Immature natural killer cell (primary cell): ENCODE measurements around the gene EXD1. TPM values are rescaled to one million over a fixed set of nuclear protein-coding genes. Genes with fewer than 3 reads are reported as not detected.
"Not testable (repeated sequence)": the region's sequence is repeated elsewhere in the genome, so short reads cannot be mapped to it uniquely, and the experiment has no call there.

Experiments used
- DNase-seq, 3 donors: peaks; one replicate each; pipeline ENCODE4 v3.0.0; 2022; ENCODE audit warnings: mixed read lengths in 1 of 3
- H3K27ac Mint-ChIP-seq, 6 donors: one replicate each; pipeline ENCODE4 v1.8.0; 2020; ENCODE audit warnings: mixed read lengths in 6 of 6, mild to moderate bottlenecking in 5 of 6, inconsistent platforms in 4 of 6, moderate library complexity in 3 of 6
- H3K27me3 Mint-ChIP-seq, 3 donors: one replicate each; pipeline ENCODE4 v1.8.0; 2020 to 2021; ENCODE audit warnings: low read depth in 3 of 3, mild to moderate bottlenecking in 3 of 3, mixed read lengths in 3 of 3, moderate library complexity in 3 of 3, inconsistent platforms in 1 of 3
- H3K36me3 Mint-ChIP-seq, 3 donors: one replicate each; pipeline ENCODE4 v1.8.0; 2020; ENCODE audit warnings: mixed read lengths in 3 of 3, inconsistent platforms in 2 of 3, mild to moderate bottlenecking in 2 of 3
- H3K4me1 Mint-ChIP-seq, 2 donors: one replicate each; pipeline ENCODE4 v1.8.0; 2020; ENCODE audit warnings: inconsistent platforms in 2 of 2, mild to moderate bottlenecking in 2 of 2, mixed read lengths in 2 of 2, moderate library complexity in 1 of 2
- H3K4me3 Mint-ChIP-seq, 5 donors: one replicate each; pipeline ENCODE4 v1.8.0; 2020; ENCODE audit warnings: mild to moderate bottlenecking in 5 of 5, mixed read lengths in 5 of 5, inconsistent platforms in 3 of 5, moderate library complexity in 3 of 5
- H3K9me3 Mint-ChIP-seq, 6 donors: one replicate each; pipeline ENCODE4 v1.8.0; 2020; ENCODE audit warnings: mild to moderate bottlenecking in 6 of 6, mixed read lengths in 6 of 6, inconsistent platforms in 4 of 6, moderate library complexity in 3 of 6
- polyA plus RNA-seq, 3 donors: library from polyadenylated mRNA; unstranded; fragments of 300-500 nt; fragmentation: Illumina TruSeq; gene quantifications; one replicate each; pipeline ENCODE4 v1.2.3, GENCODE V29; 2021

EXD1 gene
- polyA plus RNA-seq, 3 donors from 2014 or later, result not detected

DNA sequence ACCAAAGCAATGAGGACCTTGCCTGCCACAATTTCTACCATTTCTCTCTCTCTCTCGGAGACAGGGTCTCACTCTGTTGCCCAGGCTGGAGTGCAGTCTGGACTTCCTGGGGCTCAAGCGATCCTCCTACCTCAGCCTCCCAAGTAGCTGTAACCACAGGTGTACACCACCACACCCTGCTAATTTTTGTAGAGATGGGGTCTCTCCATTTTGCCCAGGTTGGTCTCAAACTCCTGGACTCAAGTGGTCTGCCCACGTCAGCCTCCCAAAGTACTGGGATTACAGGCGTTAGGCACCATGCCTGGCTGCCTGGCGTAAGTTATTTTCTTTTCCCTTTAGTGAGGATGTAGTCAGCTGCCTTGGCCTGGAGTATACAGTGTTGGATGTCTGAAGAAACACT is 76.8 kb downstream of the EXD1 start:
- Mint-ChIP-seq H3K27ac (no peak overlapping the region), H3K36me3 (no peaks in the 10 kb centered on the region), H3K4me3 (no peak overlapping the region), H3K9me3 (no peaks in the 10 kb centered on the region), H3K27me3 (peaks cover 2 to 4% (median 3%) of the 10 kb centered on the region in 3 donors), H3K4me1 (no peaks in the 10 kb centered on the region)
- DNase-seq, result no peak

DNA sequence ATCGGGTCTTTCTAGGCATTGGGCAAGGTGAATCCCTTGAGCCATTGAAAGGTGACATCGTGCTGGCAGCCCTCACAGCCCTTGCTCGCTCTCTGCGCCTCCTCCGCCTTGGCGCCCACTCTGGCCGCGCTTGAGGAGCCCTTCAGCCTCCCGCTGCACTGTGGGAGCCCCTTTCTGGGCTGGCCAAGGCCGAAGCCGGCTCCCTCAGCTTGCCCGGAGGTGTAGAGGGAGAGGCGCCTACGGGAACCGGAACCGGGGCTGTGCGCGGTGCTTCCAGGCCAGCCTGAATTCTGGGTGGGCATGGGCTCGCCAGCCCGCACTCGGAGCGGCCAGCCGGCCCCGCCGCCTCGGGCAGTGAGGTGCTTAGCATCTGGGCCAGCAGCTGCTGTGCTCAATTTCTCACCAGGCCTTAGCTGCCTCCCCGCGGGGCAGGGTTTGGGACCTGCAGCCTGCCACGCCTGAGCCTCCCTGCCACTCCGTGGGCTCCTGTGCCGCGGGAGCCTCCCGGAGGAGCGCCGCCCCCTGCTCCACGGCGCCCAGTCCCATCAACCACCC is 79.0 kb downstream of the EXD1 start:
- Mint-ChIP-seq H3K36me3 (no peaks in the 10 kb centered on the region), H3K4me3 (no peak overlapping the region), H3K27me3 (peaks cover 2 to 4% (median 3%) of the 10 kb centered on the region in 3 donors), H3K4me1 (no peaks in the 10 kb centered on the region), H3K27ac (no peak overlapping the region), H3K9me3 (no peaks in the 10 kb centered on the region)
- DNase-seq, result no peak

DNA sequence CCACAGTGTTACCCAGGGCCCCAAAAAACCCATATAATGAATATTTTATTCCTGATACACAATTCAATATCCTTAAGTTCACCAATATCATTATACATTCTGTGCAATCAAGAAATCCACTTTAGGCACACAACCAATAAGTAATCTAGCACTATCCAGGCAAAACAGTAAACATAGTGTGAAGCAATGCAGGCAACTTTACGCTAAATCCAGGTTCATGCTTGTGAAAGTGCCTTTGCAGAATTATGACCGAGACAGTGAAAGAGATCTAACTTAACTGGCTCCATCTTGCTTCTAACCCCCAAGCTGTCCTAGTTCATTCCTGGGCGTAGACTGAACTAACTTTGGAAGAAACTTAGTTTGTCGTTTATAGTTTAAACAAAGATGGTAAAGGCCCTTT is 80.3 kb downstream of the EXD1 start:
- Mint-ChIP-seq H3K4me1 (no peaks in the 10 kb centered on the region), H3K36me3 (no peaks in the 10 kb centered on the region), H3K27ac (no peak overlapping the region), H3K9me3 (no peaks in the 10 kb centered on the region), H3K27me3 (peaks cover 2 to 4% (median 3%) of the 10 kb centered on the region in 3 donors), H3K4me3 (no peak overlapping the region)
- no peak for DNase-seq

DNA sequence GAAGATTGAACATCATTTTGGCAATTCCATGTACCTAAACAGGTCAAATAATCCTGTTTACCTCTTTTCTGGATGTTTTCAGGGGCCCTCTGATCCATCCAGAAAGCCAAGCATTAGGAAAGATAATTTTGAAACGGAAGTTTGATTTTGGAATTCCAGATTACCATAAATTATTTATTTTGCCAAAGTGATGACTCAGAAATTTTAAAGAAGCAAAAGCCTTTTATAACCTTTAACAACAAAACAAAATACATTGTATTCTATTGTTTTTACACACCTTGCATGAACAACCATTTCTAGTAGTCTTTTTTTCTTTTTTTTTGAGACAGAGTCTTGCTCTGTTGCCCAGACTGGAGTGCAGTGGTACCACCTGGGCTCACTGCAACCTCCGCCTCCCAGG is 82.5 kb downstream of the EXD1 start:
- Mint-ChIP-seq H3K9me3 (no peaks in the 10 kb centered on the region), H3K36me3 (no peaks in the 10 kb centered on the region), H3K4me1 (no peaks in the 10 kb centered on the region), H3K27ac (no peak overlapping the region), H3K27me3 (peaks cover 0 to 3% (median 2%) of the 10 kb centered on the region in 3 donors), H3K4me3 (no peak overlapping the region)
- no peak for DNase-seq

DNA sequence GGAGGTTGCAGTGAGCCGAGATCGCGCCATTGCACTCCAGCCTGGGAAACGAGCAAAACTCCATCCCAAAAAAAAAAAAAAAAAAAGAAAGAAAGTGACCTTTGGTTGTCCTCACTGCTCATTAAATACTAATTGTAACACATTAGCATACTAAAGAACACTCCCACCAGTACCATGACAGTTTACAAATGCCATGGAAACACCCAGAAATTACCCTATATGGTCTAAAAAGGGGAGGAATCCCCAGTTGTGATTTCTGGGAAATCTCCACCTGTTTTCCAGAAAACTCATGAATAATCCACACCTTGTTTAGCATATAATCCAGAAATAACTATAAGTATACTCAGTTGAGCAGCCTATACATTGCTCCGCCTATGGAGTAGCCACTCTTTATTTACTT is 90.9 kb downstream of the EXD1 start:
- no peaks in the 10 kb centered on the region for H3K9me3 Mint-ChIP-seq
- DNase-seq, result no peak
- no peak overlapping the region for H3K4me3 Mint-ChIP-seq
- no peaks in the 10 kb centered on the region for H3K36me3 Mint-ChIP-seq
- H3K4me1 Mint-ChIP-seq, result no peaks in the 10 kb centered on the region
- H3K27ac Mint-ChIP-seq, result no peak overlapping the region
- H3K27me3 Mint-ChIP-seq, result no peaks in the 10 kb centered on the region

DNA sequence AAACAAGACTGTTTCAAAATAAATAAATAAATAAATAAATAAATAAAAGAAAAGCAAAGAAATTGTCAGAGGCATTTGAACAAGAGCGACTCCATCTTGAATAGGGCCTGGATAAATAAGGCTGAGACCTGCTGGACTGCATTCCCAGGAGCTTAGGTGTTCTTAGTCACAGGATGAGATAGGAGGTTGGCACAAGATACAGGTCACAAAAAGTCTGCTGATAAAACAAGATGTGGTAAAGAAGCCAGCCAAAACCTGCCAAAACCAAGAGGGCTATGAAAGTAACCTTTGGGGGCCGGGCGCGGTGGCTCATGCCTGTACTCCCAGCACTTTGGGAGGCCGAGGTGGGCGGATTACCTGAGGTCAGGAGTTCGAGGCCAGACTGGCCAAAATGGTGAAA is 91.4 kb downstream of the EXD1 start:
- not testable (repeated sequence) for H3K36me3 Mint-ChIP-seq, H3K4me3 Mint-ChIP-seq, H3K27ac Mint-ChIP-seq, H3K9me3 Mint-ChIP-seq, DNase-seq, H3K27me3 Mint-ChIP-seq, H3K4me1 Mint-ChIP-seq

DNA sequence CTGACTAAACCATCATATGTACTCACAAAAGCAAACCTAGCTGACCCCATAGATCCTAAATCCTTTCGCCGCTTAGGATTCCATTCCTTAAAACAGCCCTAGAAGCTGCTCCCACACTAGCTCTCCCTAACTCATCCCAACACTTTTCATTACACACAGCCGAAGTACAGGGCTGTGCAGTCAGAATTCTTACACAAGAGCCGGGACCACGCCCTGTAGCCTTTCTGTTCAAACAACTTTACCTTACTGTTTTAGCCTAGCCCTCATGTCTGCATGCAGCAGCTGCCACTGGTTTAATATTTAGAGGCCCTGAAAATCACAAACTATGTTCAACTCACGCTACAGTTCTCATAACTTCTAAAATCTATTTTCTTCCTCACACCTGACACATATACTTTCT is 95.0 kb downstream of the EXD1 start:
- H3K27me3 Mint-ChIP-seq, H3K4me3 Mint-ChIP-seq, H3K36me3 Mint-ChIP-seq, H3K27ac Mint-ChIP-seq, H3K9me3 Mint-ChIP-seq, DNase-seq, H3K4me1 Mint-ChIP-seq: not testable (repeated sequence)

DNA sequence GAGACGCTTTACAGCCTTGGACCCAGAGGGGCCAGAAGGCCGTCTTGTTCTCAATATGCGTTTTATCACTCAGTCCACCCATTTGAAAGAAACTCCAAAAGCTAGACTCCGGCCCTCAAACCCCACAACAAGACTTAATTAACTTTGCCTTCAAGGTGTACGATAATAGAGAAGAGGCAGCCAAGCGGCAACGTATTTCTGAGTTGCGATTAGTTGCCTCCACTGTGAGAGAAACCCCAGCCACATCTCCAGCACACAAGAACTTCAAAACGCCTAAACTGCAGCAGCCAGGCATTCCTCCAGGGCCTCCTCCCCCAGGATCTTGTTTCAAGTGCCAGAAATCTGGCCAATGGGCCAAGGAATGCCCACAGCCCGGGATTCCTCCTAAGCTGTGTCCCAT is 97.1 kb downstream of the EXD1 start:
- no peaks in the 10 kb centered on the region for H3K4me1 Mint-ChIP-seq
- H3K4me3 Mint-ChIP-seq, result no peak overlapping the region
- no peak overlapping the region for H3K27ac Mint-ChIP-seq
- DNase-seq, result no peak
- H3K36me3 Mint-ChIP-seq, result no peaks in the 10 kb centered on the region
- peaks cover 0 to 3% (median 0%) of the 10 kb centered on the region in 3 donors for H3K27me3 Mint-ChIP-seq
- H3K9me3 Mint-ChIP-seq, result no peaks in the 10 kb centered on the region

Other genes with a start within 250 kb of the EXD1 start
- gene INO80, start 114.5 kb downstream of the EXD1 start, polyA plus RNA-seq, result 1 to 10 TPM in 2 of 3 donors, under 1 TPM in 1; 0.50 to 5.4 (median 2.4) TPM
- 10 to 100 TPM; 14.7 to 29.6 (median 24.6) TPM for gene CHP1, start 511 bp upstream of the EXD1 start, polyA plus RNA-seq
- 1 to 10 TPM in 1 of 3 donors, under 1 TPM in 2; 0.35 to 2.4 (median 0.44) TPM for gene OIP5, start 101.8 kb upstream of the EXD1 start, polyA plus RNA-seq
- 1 to 10 TPM; 2.6 to 6.5 (median 4.0) TPM for gene NUSAP1, start 102.1 kb upstream of the EXD1 start, polyA plus RNA-seq
- 10 to 100 TPM; 15.3 to 37.7 (median 23.7) TPM for gene NDUFAF1, start 171.7 kb upstream of the EXD1 start, polyA plus RNA-seq
- 10 to 100 TPM; 11.2 to 35.7 (median 23.4) TPM for gene RTF1, start 186.3 kb upstream of the EXD1 start, polyA plus RNA-seq